ENCODE data around the gene TBC1D23. TPM values are rescaled to one million over a fixed set of nuclear protein-coding genes. Genes with fewer than 3 reads are reported as not detected.

The TBC1D23 gene
- polyA plus RNA-seq, 3 donors, result 10.2 to 22.7 (median 12.2) TPM

- WGBS (ENCODE audit: insufficient coverage), result no CpG with 5 or more reads among the region's 2 CpGs
- H3K4me1 Mint-ChIP-seq, result no peaks in the 10 kb centered on the region
- peaks cover 52% of the 10 kb centered on the region for H3K79me2 ChIP-seq (ENCODE audit: insufficient read depth, low read length)
- H3K4me3 Mint-ChIP-seq, result no peak overlapping the region
- H3K9me3 ChIP-seq (replicated peaks in 1 of 2; ENCODE audit: control insufficient read depth in 1 of 2, insufficient read depth in 1 of 2, low read length in 2 of 2), result no peaks in the 10 kb centered on the region
- no peak overlapping the region for H2AFZ ChIP-seq (ENCODE audit: insufficient read depth, low read depth, low read length, poor library complexity, severe bottlenecking)
- DNase-seq, result no peak
- H3K4me2 ChIP-seq (replicated peaks; ENCODE audit: extremely low read depth, low read length, poor library complexity, severe bottlenecking), result no peak overlapping the region
- H3K9ac ChIP-seq (ENCODE audit: insufficient read depth, low read length, poor library complexity, severe bottlenecking), result no peak overlapping the region
- H3K4me1 ChIP-seq (ENCODE audit: control insufficient read depth in 1 of 2, insufficient read depth in 2 of 2, low read length in 2 of 2), result no peaks in the 10 kb centered on the region
- peaks cover 67% of the 10 kb centered on the region for H4K20me1 ChIP-seq (ENCODE audit: insufficient read depth, low read length)
- H3K27me3 Mint-ChIP-seq (ENCODE audit: low read depth in 3 of 3), result no peaks in the 10 kb centered on the region
- TF ChIP-seq CTCF (IDR thresholded peaks at IDR 0.05), result no peak
- no peak overlapping the region for H3K27ac ChIP-seq (ENCODE audit: low read depth in 1 of 2, low read length in 2 of 2)
- intact Hi-C loops (cut with micrococcal nuclease), result no loop called here
- H3K4me3 ChIP-seq (replicated peaks in 1 of 3; ENCODE audit: low read depth in 2 of 3, low read length in 3 of 3), result no peak overlapping the region
- no peaks in the 10 kb centered on the region for H3K27me3 ChIP-seq (ENCODE audit: control insufficient read depth in 2 of 2, insufficient read depth in 2 of 2, low read length in 2 of 2)
- peaks cover 33 to 50% of the 10 kb centered on the region in 2 donors for H3K36me3 ChIP-seq (replicated peaks in 1 of 2; ENCODE audit: control insufficient read depth in 1 of 2, insufficient read depth in 2 of 2, low read length in 2 of 2)
- H3K9me3 Mint-ChIP-seq, result no peaks in the 10 kb centered on the region
- peaks cover 24 to 34% of the 10 kb centered on the region in 2 donors for H3K36me3 Mint-ChIP-seq
- H3K27ac Mint-ChIP-seq, result no peak overlapping the region
These were observed 18.1 kb downstream of the TBC1D23 start for GRCh38 chr3:100278910-100279309.

GRCh38 chr3:100288288-100288894 lies 27.6 kb downstream of the TBC1D23 start:
- H3K4me1 ChIP-seq (ENCODE audit: control insufficient read depth in 1 of 2, insufficient read depth in 2 of 2, low read length in 2 of 2), result peaks cover 0 to 5% of the 10 kb centered on the region in 2 donors
- H3K79me2 ChIP-seq (ENCODE audit: insufficient read depth, low read length), result no peaks in the 10 kb centered on the region
- H3K4me2 ChIP-seq (replicated peaks; ENCODE audit: extremely low read depth, low read length, poor library complexity, severe bottlenecking), result no peak overlapping the region
- no peak overlapping the region for H3K27ac ChIP-seq (ENCODE audit: low read depth in 1 of 2, low read length in 2 of 2)
- no peak overlapping the region for H3K9ac ChIP-seq (ENCODE audit: insufficient read depth, low read length, poor library complexity, severe bottlenecking)
- Mint-ChIP-seq H3K27ac (no peak overlapping the region), H3K9me3 (peaks cover 0 to 4% (median 0%) of the 10 kb centered on the region in 7 donors), H3K36me3 (peaks cover 58% of the 10 kb centered on the region in 2 donors), H3K27me3 (ENCODE audit: low read depth in 3 of 3) (peaks cover 0 to 2% (median 2%) of the 10 kb centered on the region in 3 donors), H3K4me3 (no peak overlapping the region), H3K4me1 (peaks cover 7% of the 10 kb centered on the region)
- no peaks in the 10 kb centered on the region for H3K27me3 ChIP-seq (ENCODE audit: control insufficient read depth in 2 of 2, insufficient read depth in 2 of 2, low read length in 2 of 2)
- no peak overlapping the region for H3K4me3 ChIP-seq (replicated peaks in 1 of 3; ENCODE audit: low read depth in 2 of 3, low read length in 3 of 3)
- H3K9me3 ChIP-seq (replicated peaks in 1 of 2; ENCODE audit: control insufficient read depth in 1 of 2, insufficient read depth in 1 of 2, low read length in 2 of 2), result no peaks in the 10 kb centered on the region
- peaks cover 51 to 94% of the 10 kb centered on the region in 2 donors for H3K36me3 ChIP-seq (replicated peaks in 1 of 2; ENCODE audit: control insufficient read depth in 1 of 2, insufficient read depth in 2 of 2, low read length in 2 of 2)
- intact Hi-C loops (cut with micrococcal nuclease), result no loop called here
- no peak for DNase-seq
- H2AFZ ChIP-seq (ENCODE audit: insufficient read depth, low read depth, low read length, poor library complexity, severe bottlenecking), result no peak overlapping the region
- TF ChIP-seq CTCF (IDR thresholded peaks at IDR 0.05), result no peak
- peaks cover 18% of the 10 kb centered on the region for H4K20me1 ChIP-seq (ENCODE audit: insufficient read depth, low read length)

All from CD14-positive monocyte (primary cell).